ENCODE data around the gene GAB2.

Gene GAB2

GRCh38 chr11:78171951-78172350 lies 245.7 kb downstream of the GAB2 start:
- DNase-seq = no peak

- DNase-seq = no peak
Measured at GRCh38 chr11:78170874-78171549, 246.6 kb downstream of the GAB2 start.

GRCh38 chr11:78170413-78170812 lies 247.2 kb downstream of the GAB2 start:
- no peak for DNase-seq

- DNase-seq = no peak
Measured at GRCh38 chr11:78168539-78169477, 248.8 kb downstream of the GAB2 start.

GRCh38 chr11:78166855-78167469 lies 250.7 kb downstream of the GAB2 start:
- DNase-seq = no peak

Data from stimulated activated CD4-positive, alpha-beta T cell treated with anti-CD3 and anti-CD28 coated beads, Interleukin-4, amount 100 ng/mL, for 4 hours (primary cell).